Measurements from ENCODE around the gene NFIX.

NFIX gene

DNA sequence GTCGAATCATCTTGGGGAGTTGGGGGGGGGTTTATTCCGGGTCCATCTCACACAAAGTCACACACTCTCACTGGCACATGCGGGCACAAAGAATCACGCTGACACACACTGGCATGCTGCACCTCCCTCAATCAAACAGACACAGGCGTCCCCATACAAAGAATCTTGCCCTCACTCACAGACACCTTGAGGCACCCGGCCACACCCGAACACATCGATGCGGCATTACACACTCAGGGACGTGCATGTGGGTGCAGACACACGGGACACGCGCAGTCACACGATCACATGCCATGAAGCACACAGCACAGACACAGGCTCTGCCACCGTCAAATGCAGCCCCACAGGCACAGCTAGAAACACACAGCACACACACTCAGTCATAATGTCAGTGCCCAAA is 7.8 kb downstream of the NFIX start:
- H3K27ac ChIP-seq, result peak overlapping the region; percentile 100
- TF ChIP-seq, protein P1, sequence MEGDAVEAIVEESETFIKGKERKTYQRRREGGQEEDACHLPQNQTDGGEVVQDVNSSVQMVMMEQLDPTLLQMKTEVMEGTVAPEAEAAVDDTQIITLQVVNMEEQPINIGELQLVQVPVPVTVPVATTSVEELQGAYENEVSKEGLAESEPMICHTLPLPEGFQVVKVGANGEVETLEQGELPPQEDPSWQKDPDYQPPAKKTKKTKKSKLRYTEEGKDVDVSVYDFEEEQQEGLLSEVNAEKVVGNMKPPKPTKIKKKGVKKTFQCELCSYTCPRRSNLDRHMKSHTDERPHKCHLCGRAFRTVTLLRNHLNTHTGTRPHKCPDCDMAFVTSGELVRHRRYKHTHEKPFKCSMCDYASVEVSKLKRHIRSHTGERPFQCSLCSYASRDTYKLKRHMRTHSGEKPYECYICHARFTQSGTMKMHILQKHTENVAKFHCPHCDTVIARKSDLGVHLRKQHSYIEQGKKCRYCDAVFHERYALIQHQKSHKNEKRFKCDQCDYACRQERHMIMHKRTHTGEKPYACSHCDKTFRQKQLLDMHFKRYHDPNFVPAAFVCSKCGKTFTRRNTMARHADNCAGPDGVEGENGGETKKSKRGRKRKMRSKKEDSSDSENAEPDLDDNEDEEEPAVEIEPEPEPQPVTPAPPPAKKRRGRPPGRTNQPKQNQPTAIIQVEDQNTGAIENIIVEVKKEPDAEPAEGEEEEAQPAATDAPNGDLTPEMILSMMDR (conservative IDR thresholded peaks at IDR 0.05), result no peak

DNA sequence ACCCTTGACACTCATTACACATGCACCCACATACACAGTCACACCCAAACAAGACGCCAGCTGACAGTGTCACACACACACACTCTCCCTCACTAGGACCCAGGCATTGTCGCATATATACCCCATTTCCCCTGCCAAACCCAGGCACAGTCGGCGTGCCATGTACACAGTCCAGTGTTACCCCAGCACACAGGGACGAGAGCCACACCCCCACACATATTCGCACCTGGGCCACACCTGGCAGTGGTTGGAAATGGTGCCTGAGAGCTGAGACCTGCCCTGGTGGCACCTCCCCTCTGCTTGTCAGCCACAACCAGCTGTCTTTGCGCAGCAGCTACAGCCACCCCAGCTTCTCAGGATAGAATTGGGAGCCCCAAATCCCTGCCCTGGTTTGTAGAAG is 9.0 kb downstream of the NFIX start:
- peak overlapping the region; percentile 100 for H3K27ac ChIP-seq
- TF ChIP-seq, protein P1 (conservative IDR thresholded peaks at IDR 0.05), result no peak

DNA sequence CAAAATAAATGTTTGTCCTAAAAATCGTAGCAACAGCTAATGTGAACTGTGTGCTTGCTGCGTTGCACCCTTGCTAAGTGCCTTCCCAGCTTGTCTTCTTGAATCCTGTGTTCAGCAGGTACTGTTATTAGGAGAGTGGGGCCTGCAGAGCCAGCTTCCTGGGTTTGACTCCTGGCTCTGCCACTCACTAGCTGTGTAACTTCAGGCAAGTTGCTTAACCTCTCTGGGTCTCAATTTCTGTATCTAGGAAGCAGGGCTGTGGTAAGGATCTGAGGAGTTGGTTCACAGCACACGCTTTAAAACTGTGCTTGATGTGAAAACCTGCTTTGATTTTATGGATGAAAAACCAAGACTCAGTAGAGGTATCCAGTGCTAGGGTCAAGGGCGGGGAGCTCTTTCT is 10.0 kb downstream of the NFIX start:
- H3K27ac ChIP-seq, result peak overlapping the region; percentile 100
- TF ChIP-seq, protein P1 (conservative IDR thresholded peaks at IDR 0.05), result no peak

DNA sequence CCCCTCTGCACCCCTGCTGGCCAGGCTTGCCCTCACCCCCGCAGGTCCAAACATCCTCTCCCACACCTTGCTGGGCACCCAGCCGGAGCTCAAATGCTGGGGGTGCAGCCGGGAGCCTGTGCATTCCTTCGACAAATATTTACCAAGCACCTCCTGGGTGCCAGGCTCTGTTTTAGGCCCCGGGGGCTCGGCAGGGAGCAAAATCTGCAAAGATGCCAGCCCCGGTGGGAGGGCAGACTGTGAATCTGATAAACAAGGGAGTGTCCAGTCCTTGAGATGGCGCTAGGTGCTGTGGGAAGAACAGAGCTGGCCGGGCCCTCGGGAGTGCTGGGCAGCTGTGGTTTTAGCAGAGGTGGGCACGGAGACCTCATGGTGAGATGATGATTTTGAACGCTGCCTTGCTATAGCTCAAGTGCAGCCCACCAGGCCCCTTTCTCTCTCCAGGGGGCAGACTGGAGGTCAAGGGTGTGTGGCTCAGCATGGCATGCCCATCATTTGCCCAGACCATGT is 10.6 kb downstream of the NFIX start:
- peak overlapping the region; percentile 100 for H3K27ac ChIP-seq
- TF ChIP-seq, protein P1 (conservative IDR thresholded peaks at IDR 0.05), result no peak

DNA sequence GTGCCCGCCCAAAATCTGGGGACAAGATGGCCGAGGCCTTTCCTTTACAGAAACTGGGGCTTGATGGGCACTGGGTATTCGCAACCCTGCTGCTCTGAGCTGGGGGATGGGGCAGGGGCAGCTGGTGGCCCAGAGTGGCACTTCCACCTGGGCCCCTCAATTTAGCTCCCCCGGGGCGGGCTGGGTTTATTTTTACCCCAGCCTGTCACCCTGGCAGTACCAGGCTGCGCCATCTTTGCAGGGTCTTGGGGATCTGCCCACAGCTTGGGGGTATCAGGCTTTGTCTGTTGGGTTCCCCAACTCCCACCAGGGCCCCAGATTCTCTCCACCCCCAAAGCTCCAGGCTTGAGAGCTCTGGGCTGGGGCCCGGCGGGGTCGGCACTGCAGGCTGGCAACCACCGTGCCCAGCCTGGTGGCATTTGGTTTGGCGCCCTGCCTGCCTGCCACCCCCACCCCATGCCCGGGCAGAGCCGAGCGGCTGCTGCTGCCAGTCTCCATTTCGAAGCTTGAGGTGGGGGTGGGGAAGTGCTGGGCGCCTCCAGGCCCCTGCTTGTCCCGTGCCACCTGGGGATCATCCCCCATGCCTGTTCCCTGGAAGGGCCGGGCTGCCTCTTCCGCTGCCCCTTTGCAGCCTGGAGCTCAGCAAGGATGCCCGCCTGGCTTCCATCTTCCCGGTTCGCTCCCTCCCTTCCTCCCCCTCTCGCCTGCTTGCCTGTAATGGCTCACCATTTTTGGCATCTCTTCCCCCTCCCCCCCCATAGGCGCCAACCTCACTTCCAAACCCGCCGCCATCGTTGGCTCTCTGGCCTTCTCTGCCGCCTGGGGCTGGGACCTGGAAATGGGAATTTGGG is 11.4 kb downstream of the NFIX start:
- TF ChIP-seq, protein P1 (conservative IDR thresholded peaks at IDR 0.05), result no peak
- H3K27ac ChIP-seq, result peak overlapping the region; percentile 100

DNA sequence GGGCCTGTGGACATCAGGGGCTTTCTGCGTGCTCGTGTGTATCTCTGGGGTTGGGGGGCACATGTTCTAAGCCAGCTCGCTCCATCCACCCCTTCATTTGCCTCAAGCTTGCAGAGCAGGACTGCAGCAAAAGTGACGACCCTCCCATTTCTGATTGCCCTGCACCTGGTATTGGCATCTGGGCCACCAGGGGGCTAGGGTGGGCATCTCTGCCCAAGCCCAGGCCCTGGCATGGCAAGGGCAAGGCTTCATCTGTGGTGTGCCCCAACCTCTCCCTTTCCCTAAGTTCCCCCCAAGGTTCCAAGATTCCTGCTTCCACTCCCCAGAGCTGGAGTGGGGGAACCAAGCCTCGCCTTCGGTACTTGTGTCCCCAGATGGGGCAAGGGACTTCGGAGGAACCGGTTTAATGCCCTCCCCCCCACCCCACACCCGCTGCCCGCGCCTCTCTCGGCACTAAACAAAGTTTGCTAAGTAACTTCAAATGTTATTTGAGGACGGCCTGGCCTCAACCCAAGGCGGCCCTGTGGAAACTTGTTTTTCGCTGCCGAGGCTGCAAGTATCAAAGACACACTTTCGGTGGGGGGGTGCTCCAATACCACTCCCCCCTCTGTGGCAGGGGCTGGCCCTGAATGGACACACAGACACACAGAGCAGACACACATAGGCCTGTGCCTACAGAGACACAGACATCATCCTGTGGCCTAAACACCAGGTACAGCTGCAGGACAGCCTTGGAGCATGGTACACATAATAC is 12.2 kb downstream of the NFIX start:
- TF ChIP-seq, protein P1 (conservative IDR thresholded peaks at IDR 0.05), result peak; percentile 25; the same call in 1 of the 2 replicates
- peak overlapping the region; percentile 100 for H3K27ac ChIP-seq
